B cell (primary cell): ENCODE data around the gene PINK1. TPM values are rescaled to one million over a fixed set of nuclear protein-coding genes. Genes with fewer than 3 reads are reported as not detected.

ENCODE experiments used
- ATAC-seq: fragments of 200-7000 bp; cut with Tn5 transposase; one replicate; pipeline ENCODE4 v1.10.0; 2021; ENCODE audit warnings: low read depth, mild to moderate bottlenecking, moderate number of reproducible peaks, moderate library complexity
- CTCF ChIA-PET: fragments of 350-600 bp; sonication (Branson Sonifier 250); formaldehyde crosslinking; loops from one replicate; lab custom pipeline; 2021; ENCODE audit warnings: antibody characterized with exemption, inconsistent platforms; lab: Charles Lee
- POLR2A ChIA-PET: fragments of 350-600 bp; sonication (Branson Sonifier 250); formaldehyde crosslinking; loops from one replicate; lab custom pipeline; 2021; ENCODE audit warnings: antibody characterized with exemption; lab: Charles Lee
- DNase-seq: peaks from one replicate; pipeline ENCODE4 v3.0.0; 2013
- H2AFZ ChIP-seq: 2 replicates; pipeline ENCODE4 v1.6.1; 2012; ENCODE audit warnings: mild to moderate bottlenecking, low read depth, low read length; ENCODE audit not compliant: insufficient read depth, poor library complexity, severe bottlenecking
- H3K27ac ChIP-seq, 2 donors: 1 replicate in 1 of 2; 2 replicates in 1 of 2; pipeline ENCODE4 v1.5.1; 2012 to 2013; ENCODE audit warnings: low read length in 2 of 2, mild to moderate bottlenecking in 2 of 2, moderate library complexity in 1 of 2
- H3K27me3 ChIP-seq, 4 experiments: fragments of 200-600 bp in 1 of 4; sonication (generic) in 1 of 4; replicated peaks in 1 of 4; 1 replicate in 2 of 4; 2 replicates in 2 of 4; pipeline versions ENCODE4 v1.6.1 to v1.7.0; 2013 to 2016; ENCODE audit warnings: low read length in 3 of 4, mild to moderate bottlenecking in 2 of 4, mixed read lengths in 1 of 4, moderate library complexity in 1 of 4; ENCODE audit not compliant: insufficient read depth in 4 of 4, control insufficient read depth in 3 of 4; ENCODE audit errors: control extremely low read depth in 1 of 4
- H3K36me3 ChIP-seq, 2 experiments: replicated peaks in 1 of 2; 1 replicate in 1 of 2; 2 replicates in 1 of 2; pipeline versions ENCODE4 v1.6.1 to v1.7.1; 2013; ENCODE audit warnings: low read length in 1 of 2; ENCODE audit not compliant: insufficient read depth in 2 of 2, control insufficient read depth in 1 of 2; ENCODE audit errors: control extremely low read depth in 1 of 2, extremely low read depth in 1 of 2
- H3K4me1 ChIP-seq, 2 donors: fragments of 200-600 bp in 1 of 2; sonication (generic) in 1 of 2; 1 replicate in 1 of 2; 2 replicates in 1 of 2; pipeline versions ENCODE4 v1.5.1 to v1.6.1; 2013 to 2017; ENCODE audit warnings: low read length in 2 of 2; ENCODE audit not compliant: control insufficient read depth in 2 of 2, insufficient read depth in 2 of 2
- H3K4me2 ChIP-seq: replicated peaks from 2 replicates; pipeline ENCODE3; 2012; ENCODE audit warnings: mild to moderate bottlenecking, low read depth, low read length; ENCODE audit not compliant: poor library complexity, severe bottlenecking
- H3K4me3 ChIP-seq, 5 experiments: fragments of 200-600 bp in 1 of 5; sonication (generic) in 1 of 5; 1 replicate in 3 of 5; 2 replicates in 2 of 5; pipeline versions ENCODE4 v1.5.1 to v1.7.0; 2011 to 2016; ENCODE audit warnings: low read length in 4 of 5, mild to moderate bottlenecking in 4 of 5, low read depth in 2 of 5, control low read depth in 1 of 5, moderate library complexity in 1 of 5; ENCODE audit not compliant: insufficient read depth in 1 of 5; ENCODE audit errors: control extremely low read depth in 1 of 5, extremely low read depth in 1 of 5
- H3K79me2 ChIP-seq: fragments of 200-600 bp; sonication (generic); one replicate; pipeline ENCODE4 v1.6.0; 2016; ENCODE audit warnings: low read length; ENCODE audit not compliant: control insufficient read depth, insufficient read depth
- H3K9ac ChIP-seq: fragments of 200-600 bp; sonication (generic); 2 replicates; pipeline ENCODE4 v1.6.1; 2017; ENCODE audit warnings: mild to moderate bottlenecking, low read length, moderate library complexity
- H3K9me3 ChIP-seq, 3 donors: one replicate each; pipeline versions ENCODE4 v1.6.1 to v1.7.1; 2013; ENCODE audit warnings: low read length in 2 of 3; ENCODE audit not compliant: control insufficient read depth in 2 of 3, insufficient read depth in 1 of 3; ENCODE audit errors: control extremely low read depth in 1 of 3
- H4K20me1 ChIP-seq: 2 replicates; pipeline ENCODE4 v1.6.0; 2012; ENCODE audit warnings: mild to moderate bottlenecking, low read length; ENCODE audit not compliant: insufficient read depth, control insufficient read depth, poor library complexity, severe bottlenecking
- H3K27ac Mint-ChIP-seq: one replicate; pipeline ENCODE4 v1.8.0; 2021; ENCODE audit warnings: mixed read lengths
- H3K27me3 Mint-ChIP-seq: one replicate; pipeline ENCODE4 v1.8.0; 2021; ENCODE audit warnings: mixed read lengths
- H3K4me1 Mint-ChIP-seq: one replicate; pipeline ENCODE4 v1.8.0; 2021; ENCODE audit warnings: mixed read lengths
- H3K4me3 Mint-ChIP-seq: one replicate; pipeline ENCODE4 v1.8.0; 2021; ENCODE audit warnings: mixed read lengths
- H3K9me3 Mint-ChIP-seq: one replicate; pipeline ENCODE4 v1.8.0; 2022; ENCODE audit warnings: mixed read lengths; ENCODE audit not compliant: insufficient read depth
- CTCF ChIP-seq: fragments of 200-600 bp; IDR thresholded peaks from one replicate; pipeline ENCODE4 v1.8.0; 2022; ENCODE audit warnings: antibody characterized with exemption, mild to moderate bottlenecking
- EZH2 ChIP-seq: IDR thresholded peaks from 2 replicates; pipeline ENCODE4 v1.6.1; 2012; ENCODE audit warnings: borderline replicate concordance, low read depth, mild to moderate bottlenecking, moderate library complexity, low read length; ENCODE audit not compliant: insufficient read depth, poor library complexity, severe bottlenecking
- WGBS: methylation state at CpG from one replicate; pipeline ENCODE4 v1.1.5; 2013; ENCODE audit warnings: missing lambda C conversion rate; ENCODE audit not compliant: insufficient coverage; 5-methylcytosine and 5-hydroxymethylcytosine counted together
- intact Hi-C: fragments of 100-400 bp; cut with micrococcal nuclease; formaldehyde crosslinking; loops from one replicate; pipeline ENCODE4 v1.10.0; 2022
- polyA plus RNA-seq: library from polyadenylated mRNA; depleted of rRNA; stranded (reverse); fragments of >200 nt; gene quantifications from 2 replicates; pipeline ENCODE4 v1.2.3, GENCODE V29; 2012
- total RNA-seq, 2 donors: library from RNA; stranded (reverse); fragments of 120-200 nt in 1 of 2; gene quantifications; 1 replicate in 1 of 2; 2 replicates in 1 of 2; pipeline versions ENCODE4 v1.2.3 to v1.2.4, GENCODE V29; 2013 to 2022

The PINK1 gene
- total and polyA plus RNA-seq, 2 donors (not counting 1 experiment from before 2014, with no cell fraction given), result 5.8 to 14.3 TPM

- ChIA-PET CTCF (no interaction called here), POLR2A (no interaction called here)
- Histone ChIP-seq H3K27me3 (peaks cover 0 to 3% (median 0%) of the 10 kb centered on the region in 4 experiments), H3K27ac (no peak overlapping the region), H4K20me1 (no peaks in the 10 kb centered on the region), H3K9me3 (no peaks in the 10 kb centered on the region), H3K4me3 (no peak overlapping the region), H2AFZ (no peak overlapping the region), H3K9ac (no peak overlapping the region), H3K4me1 (no peaks in the 10 kb centered on the region), H3K36me3 (no peaks in the 10 kb centered on the region), H3K79me2 (no peaks in the 10 kb centered on the region), H3K4me2 (no peak overlapping the region)
- H3K27ac Mint-ChIP-seq, result no peak overlapping the region
- no peaks in the 10 kb centered on the region for H3K9me3 Mint-ChIP-seq
- ATAC-seq (no peak), DNase-seq (no peak)
- H3K27me3 Mint-ChIP-seq, result peaks cover 4% of the 10 kb centered on the region
- WGBS, result 94% methylated on average over 2 of the region's 5 CpGs
- no peak overlapping the region for H3K4me3 Mint-ChIP-seq
- TF ChIP-seq CTCF, result no peak
- TF ChIP-seq EZH2, result no peak
- intact Hi-C loops, result no loop called here
- H3K4me1 Mint-ChIP-seq, result no peaks in the 10 kb centered on the region
These were observed 21.6 kb upstream of the PINK1 start for GRCh38 chr1:20611652-20612051.

- H3K79me2 ChIP-seq, result no peaks in the 10 kb centered on the region
- Mint-ChIP-seq H3K4me3 (no peak overlapping the region), H3K4me1 (no peaks in the 10 kb centered on the region), H3K9me3 (no peaks in the 10 kb centered on the region), H3K27ac (no peak overlapping the region), H3K27me3 (peaks cover 5% of the 10 kb centered on the region)
- ChIA-PET POLR2A (no interaction called here), CTCF (no interaction called here)
- no peak overlapping the region for H2AFZ ChIP-seq
- no peak overlapping the region for H3K27ac ChIP-seq
- H3K4me3 ChIP-seq, result no peak overlapping the region
- H3K4me1 ChIP-seq, result no peaks in the 10 kb centered on the region
- WGBS, result 83% methylated on average over 8 of the region's 11 CpGs
- no peak for ATAC-seq
- intact Hi-C loops, result no loop called here
- TF ChIP-seq CTCF (no peak), EZH2 (no peak)
- H3K36me3 ChIP-seq, result no peaks in the 10 kb centered on the region
- no peak overlapping the region for H3K9ac ChIP-seq
- DNase-seq, result no peak
- H4K20me1 ChIP-seq, result no peaks in the 10 kb centered on the region
- peaks cover 0 to 3% (median 0%) of the 10 kb centered on the region in 4 experiments for H3K27me3 ChIP-seq
- H3K4me2 ChIP-seq, result no peak overlapping the region
- H3K9me3 ChIP-seq, result no peaks in the 10 kb centered on the region
These were observed 21.0 kb upstream of the PINK1 start for GRCh38 chr1:20612221-20612746.
